Subcutaneous abdominal adipose tissue (tissue), 5 donors: ENCODE measurements around the gene MSH3.
"Not testable (repeated sequence)": the region's sequence is repeated elsewhere in the genome, so short reads cannot be mapped to it uniquely, and the experiment has no call there.

ENCODE experiments used
- H3K27ac ChIP-seq: one replicate; pipeline ENCODE4 v1.7.0; 2013; ENCODE audit warnings: low read depth, mild to moderate bottlenecking, inconsistent platforms, low read length, moderate library complexity
- H3K27me3 ChIP-seq, 5 donors: one replicate each; pipeline ENCODE4 v1.7.0; 2013; ENCODE audit warnings: low read length in 5 of 5, inconsistent platforms in 1 of 5; ENCODE audit not compliant: control insufficient read depth in 5 of 5, insufficient read depth in 4 of 5
- H3K36me3 ChIP-seq, 5 donors: one replicate each; pipeline ENCODE4 v1.7.0; 2013; ENCODE audit warnings: low read length in 5 of 5; ENCODE audit not compliant: control insufficient read depth in 5 of 5, insufficient read depth in 5 of 5
- H3K4me1 ChIP-seq, 5 donors: one replicate each; pipeline ENCODE4 v1.7.0; 2013; ENCODE audit warnings: low read length in 5 of 5, mild to moderate bottlenecking in 3 of 5, moderate library complexity in 1 of 5; ENCODE audit not compliant: control insufficient read depth in 5 of 5, insufficient read depth in 5 of 5
- H3K4me3 ChIP-seq, 5 donors: one replicate each; pipeline ENCODE4 v1.7.0; 2013; ENCODE audit warnings: low read length in 5 of 5, low read depth in 1 of 5
- H3K9ac ChIP-seq, 5 donors: one replicate each; pipeline ENCODE4 v1.7.0; 2013; ENCODE audit warnings: low read length in 5 of 5, mild to moderate bottlenecking in 4 of 5, moderate library complexity in 3 of 5
- H3K9me3 ChIP-seq, 5 donors: one replicate each; pipeline ENCODE4 v1.7.0; 2013; ENCODE audit warnings: low read length in 5 of 5; ENCODE audit not compliant: control insufficient read depth in 5 of 5
- donor health status: healthy.
- donor health status: healthy.
- donor health status: healthy.
- donor health status: healthy.
- donor health status: healthy.

The MSH3 gene

DNA sequence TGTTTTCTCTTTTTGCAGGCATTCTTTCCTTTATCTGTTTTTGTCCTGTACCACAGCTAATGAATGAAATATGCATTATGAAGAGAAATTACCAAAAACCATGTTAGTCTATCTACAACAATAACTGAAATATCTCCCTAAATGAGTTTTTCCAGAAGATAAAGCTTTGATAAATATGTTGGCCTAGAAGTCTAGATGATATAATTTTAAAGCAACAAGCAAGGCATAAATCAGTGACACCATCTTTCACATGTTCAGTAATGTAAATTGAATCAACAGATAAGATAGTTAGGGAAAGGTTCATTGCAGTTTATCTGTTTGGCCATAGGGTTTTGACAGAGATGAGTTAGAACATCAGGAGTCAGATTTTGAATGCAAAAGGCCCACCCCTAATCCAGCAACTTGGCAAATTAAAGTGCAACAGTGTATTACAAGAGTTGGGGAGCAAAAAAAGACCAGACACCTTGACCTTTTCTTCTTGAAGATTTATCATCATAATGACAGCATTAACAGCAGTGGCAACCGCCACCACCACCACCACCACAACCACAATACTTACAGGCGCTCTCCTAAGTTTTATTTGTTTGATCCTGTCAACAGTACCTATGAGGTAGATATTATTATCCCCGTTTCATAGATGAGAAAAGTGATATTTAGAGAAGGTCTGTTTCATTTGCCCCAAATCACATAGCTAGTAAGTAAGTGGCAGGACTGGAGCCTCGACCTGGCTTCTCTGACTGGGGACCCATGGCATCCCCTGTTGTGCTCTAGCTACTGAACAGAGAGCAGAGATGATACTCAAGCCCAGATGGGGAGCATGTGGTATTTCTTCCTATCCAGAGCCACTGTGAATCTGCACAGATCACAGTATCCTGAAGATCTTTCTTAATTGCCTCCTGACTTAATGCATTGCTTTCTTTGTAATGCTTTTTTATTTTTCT, 123.2 kb downstream of the MSH3 start:
- H3K9me3 ChIP-seq = no peaks in the 10 kb centered on the region
- H3K9ac ChIP-seq = no peak overlapping the region
- no peaks in the 10 kb centered on the region for H3K27me3 ChIP-seq
- H3K27ac ChIP-seq = no peak overlapping the region
- H3K4me3 ChIP-seq = no peak overlapping the region
- no peaks in the 10 kb centered on the region for H3K4me1 ChIP-seq
- H3K36me3 ChIP-seq = peaks cover 4 to 37% (median 15%) of the 10 kb centered on the region in 5 donors

DNA sequence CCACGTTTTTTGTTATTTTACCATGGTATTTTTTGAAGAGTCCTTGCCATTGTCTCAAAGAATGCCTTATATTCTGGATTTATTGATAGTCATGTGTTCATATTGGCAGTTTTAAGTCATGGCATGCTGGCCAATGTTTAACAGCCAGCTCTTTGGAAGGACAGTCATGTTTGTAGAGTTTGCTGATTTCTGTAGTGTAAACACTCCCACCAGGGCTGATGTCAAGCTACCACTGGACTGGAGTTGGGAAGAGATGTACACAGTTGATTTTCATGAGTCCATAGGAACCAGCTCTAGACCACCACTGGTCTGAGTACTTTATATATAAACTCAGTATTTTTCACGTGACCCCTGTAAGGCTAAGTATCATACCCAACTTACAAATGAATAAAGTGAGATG, 125.6 kb downstream of the MSH3 start:
- no peak overlapping the region for H3K9ac ChIP-seq
- no peaks in the 10 kb centered on the region for H3K27me3 ChIP-seq
- no peaks in the 10 kb centered on the region for H3K4me1 ChIP-seq
- peaks cover 4 to 40% (median 25%) of the 10 kb centered on the region in 5 donors for H3K36me3 ChIP-seq
- no peak overlapping the region for H3K4me3 ChIP-seq
- H3K9me3 ChIP-seq = no peaks in the 10 kb centered on the region
- no peak overlapping the region for H3K27ac ChIP-seq

- Histone ChIP-seq H3K27ac (no peak overlapping the region), H3K4me1 (no peaks in the 10 kb centered on the region), H3K9ac (no peak overlapping the region), H3K27me3 (no peaks in the 10 kb centered on the region), H3K9me3 (no peaks in the 10 kb centered on the region), H3K4me3 (no peak overlapping the region), H3K36me3 (peaks cover 4 to 40% (median 25%) of the 10 kb centered on the region in 5 donors)
Observed at GRCh38 chr5:80780761-80781285, 126.4 kb downstream of the MSH3 start.

- H3K27ac ChIP-seq = no peak overlapping the region
- peaks cover 4 to 40% (median 25%) of the 10 kb centered on the region in 5 donors for H3K36me3 ChIP-seq
Observed at GRCh38 chr5:80781356-80781755, 126.9 kb downstream of the MSH3 start.

DNA sequence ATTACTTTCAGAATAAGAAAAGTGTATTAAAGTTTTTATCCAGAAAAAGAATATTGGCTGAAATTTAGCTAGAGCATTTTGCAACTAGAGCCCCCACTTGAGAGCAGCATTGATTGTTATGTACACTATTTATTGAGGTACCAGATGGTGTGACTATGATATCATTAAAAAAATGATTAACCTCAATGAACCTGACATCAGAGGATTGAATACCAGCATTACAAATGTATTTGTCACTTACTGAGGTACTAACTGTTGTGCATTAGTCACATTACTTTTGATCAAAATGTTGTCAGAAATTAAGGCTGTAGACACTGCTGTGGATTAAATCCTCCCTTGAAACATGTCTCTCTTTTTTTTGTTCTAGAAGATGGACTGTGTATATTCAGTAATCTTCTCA, 128.2 kb downstream of the MSH3 start:
- no peak overlapping the region for H3K27ac ChIP-seq
- peaks cover 4 to 33% (median 21%) of the 10 kb centered on the region in 5 donors for H3K36me3 ChIP-seq
- H3K4me3 ChIP-seq = no peak overlapping the region
- no peaks in the 10 kb centered on the region for H3K27me3 ChIP-seq
- no peaks in the 10 kb centered on the region for H3K4me1 ChIP-seq
- H3K9ac ChIP-seq = no peak overlapping the region
- no peaks in the 10 kb centered on the region for H3K9me3 ChIP-seq

More at GRCh38 chr5:80781356-80781755, 126.9 kb downstream of the MSH3 start:
- Histone ChIP-seq H3K27me3 (no peaks in the 10 kb centered on the region), H3K4me1 (no peaks in the 10 kb centered on the region), H3K9me3 (no peaks in the 10 kb centered on the region), H3K9ac (no peak overlapping the region), H3K4me3 (no peak overlapping the region)

GRCh38 chr5:80783751-80784150, 129.3 kb downstream of the MSH3 start:
- H3K4me3 ChIP-seq, H3K9me3 ChIP-seq, H3K4me1 ChIP-seq, H3K27me3 ChIP-seq, H3K9ac ChIP-seq, H3K27ac ChIP-seq: not testable (repeated sequence)
- H3K36me3 ChIP-seq = peaks cover 4 to 31% (median 27%) of the 10 kb centered on the region in 5 donors

DNA sequence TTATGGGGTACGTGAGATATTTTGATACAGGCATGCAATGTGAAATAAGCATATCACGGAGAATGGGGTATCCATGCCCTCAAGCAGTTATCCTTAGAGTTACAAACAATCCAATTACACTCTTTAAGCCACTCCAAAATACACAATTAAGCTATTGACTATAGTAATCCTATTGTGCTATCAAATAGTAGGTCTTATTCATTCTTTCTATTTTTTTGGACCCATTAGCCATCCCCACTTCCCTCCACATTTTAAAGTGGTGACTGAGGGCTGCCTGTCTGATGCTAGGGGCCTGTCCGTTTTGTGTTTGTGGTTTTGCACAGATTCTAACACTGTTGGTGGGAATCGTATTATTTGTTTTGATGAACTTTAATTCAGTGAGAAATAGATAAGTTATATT, 130.0 kb downstream of the MSH3 start:
- Histone ChIP-seq H3K36me3 (peaks cover 4 to 32% (median 27%) of the 10 kb centered on the region in 5 donors), H3K9me3 (no peaks in the 10 kb centered on the region), H3K27me3 (no peaks in the 10 kb centered on the region), H3K4me3 (no peak overlapping the region), H3K4me1 (no peaks in the 10 kb centered on the region), H3K9ac (no peak overlapping the region), H3K27ac (no peak overlapping the region)

- H3K4me1 ChIP-seq, H3K9me3 ChIP-seq, H3K4me3 ChIP-seq, H3K27me3 ChIP-seq, H3K9ac ChIP-seq, H3K27ac ChIP-seq: not testable (repeated sequence)
- H3K36me3 ChIP-seq = peaks cover 16 to 50% (median 34%) of the 10 kb centered on the region in 5 donors
Observed at GRCh38 chr5:80789319-80790016, 135.0 kb downstream of the MSH3 start.

GRCh38 chr5:80790698-80791097, 136.2 kb downstream of the MSH3 start:
- H3K27ac ChIP-seq = no peak overlapping the region
- peaks cover 25 to 60% (median 44%) of the 10 kb centered on the region in 5 donors for H3K36me3 ChIP-seq
- no peak overlapping the region for H3K9ac ChIP-seq
- H3K4me1 ChIP-seq = no peaks in the 10 kb centered on the region
- no peaks in the 10 kb centered on the region for H3K9me3 ChIP-seq
- no peak overlapping the region for H3K4me3 ChIP-seq
- H3K27me3 ChIP-seq = no peaks in the 10 kb centered on the region

DNA sequence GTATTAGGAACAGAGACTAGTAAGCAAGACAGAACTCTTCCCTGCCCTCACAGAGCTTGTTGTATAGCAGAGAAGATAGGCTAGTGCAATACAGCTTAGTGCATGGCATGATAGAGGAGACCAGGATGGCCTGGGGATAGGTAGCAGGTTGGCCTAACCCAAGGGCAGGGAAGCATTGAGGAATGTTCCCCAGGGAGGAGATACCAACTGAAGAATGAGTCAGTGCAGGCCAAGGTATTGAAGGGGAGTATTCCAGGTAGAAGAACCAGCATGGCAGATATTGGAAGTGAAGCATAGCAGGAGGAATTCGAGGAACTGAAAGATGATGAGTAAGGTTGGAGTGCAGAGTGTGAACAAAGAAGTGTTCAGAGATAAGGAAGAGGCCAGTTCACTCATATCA, 138.9 kb downstream of the MSH3 start:
- no peak overlapping the region for H3K9ac ChIP-seq
- H3K36me3 ChIP-seq = peaks cover 25 to 56% (median 38%) of the 10 kb centered on the region in 5 donors
- no peak overlapping the region for H3K4me3 ChIP-seq
- no peaks in the 10 kb centered on the region for H3K4me1 ChIP-seq
- H3K9me3 ChIP-seq = no peaks in the 10 kb centered on the region
- no peak overlapping the region for H3K27ac ChIP-seq
- no peaks in the 10 kb centered on the region for H3K27me3 ChIP-seq
